NB4 (cell line): ENCODE results near the gene MARK3.
A peak's percentile ranks its signal among the peaks of the same experiment; 100 is the strongest.

Source experiments
- CTCF ChIP-seq: IDR thresholded peaks from one replicate; pipeline ENCODE4 v1.5.1; 2012; ENCODE audit warnings: low read depth, low read length
- MAX ChIP-seq: IDR thresholded peaks from 2 replicates; pipeline ENCODE4 v1.6.1; 2011; ENCODE audit warnings: low read depth, low read length

GRCh38 chr14:103401223-103402214 lies 16.3 kb downstream of the MARK3 start:
- TF ChIP-seq CTCF: no peak
- TF ChIP-seq MAX: 0 out of 2 replicates have a peak, but pooled peaks have one; percentile 11
